Panc1 (cell line): ENCODE measurements around the gene TPRX2.

ENCODE experiments used
- TF ChIP-seq, protein P1 (sequence below): fragments of 450-650 bp; IDR thresholded peaks from 2 replicates; pipeline ENCODE4 v1.5.1; 2017; ENCODE audit warnings: mild to moderate bottlenecking
- TF ChIP-seq, protein P2 (sequence below), 2 experiments: IDR thresholded peaks; 2 replicates each; pipeline ENCODE4 v1.6.1; 2011 to 2012; ENCODE audit warnings: low read depth in 2 of 2, control low read depth in 1 of 2, low read length in 1 of 2, mild to moderate bottlenecking in 1 of 2, moderate library complexity in 1 of 2; ENCODE audit not compliant: insufficient read depth in 1 of 2

DNA sequence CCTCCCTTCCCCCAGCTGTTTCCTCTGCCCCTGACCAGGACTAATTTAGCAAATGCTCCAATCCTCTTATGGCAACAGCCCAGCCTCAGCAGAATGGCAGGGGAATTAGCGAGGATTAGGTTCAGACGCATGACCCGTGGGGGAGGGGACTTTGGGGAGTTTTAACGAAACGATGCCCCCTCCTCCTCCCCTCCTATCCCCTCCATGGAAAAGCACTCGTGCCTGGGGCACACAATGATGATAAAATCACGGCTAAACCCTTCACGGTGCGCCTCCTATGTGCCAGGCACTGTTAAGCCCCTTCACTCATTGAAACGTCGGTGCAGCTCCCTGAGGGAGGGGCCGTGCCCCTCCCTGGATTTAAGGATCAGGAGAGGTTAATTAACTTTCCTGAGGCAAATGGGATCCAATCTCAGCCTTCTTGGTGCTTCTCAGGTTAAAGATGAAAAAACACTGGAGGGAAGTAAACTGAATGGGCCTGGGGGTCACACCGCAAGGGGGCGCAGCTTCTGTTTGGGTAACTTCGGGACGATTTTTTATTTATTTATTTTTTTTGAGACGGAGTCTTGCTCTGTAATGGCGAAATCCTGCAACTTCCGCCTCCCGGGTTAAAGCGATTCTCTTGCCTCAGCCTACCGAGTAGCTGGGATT, 10.1 kb upstream of the TPRX2 start:
- TF ChIP-seq, protein P1, sequence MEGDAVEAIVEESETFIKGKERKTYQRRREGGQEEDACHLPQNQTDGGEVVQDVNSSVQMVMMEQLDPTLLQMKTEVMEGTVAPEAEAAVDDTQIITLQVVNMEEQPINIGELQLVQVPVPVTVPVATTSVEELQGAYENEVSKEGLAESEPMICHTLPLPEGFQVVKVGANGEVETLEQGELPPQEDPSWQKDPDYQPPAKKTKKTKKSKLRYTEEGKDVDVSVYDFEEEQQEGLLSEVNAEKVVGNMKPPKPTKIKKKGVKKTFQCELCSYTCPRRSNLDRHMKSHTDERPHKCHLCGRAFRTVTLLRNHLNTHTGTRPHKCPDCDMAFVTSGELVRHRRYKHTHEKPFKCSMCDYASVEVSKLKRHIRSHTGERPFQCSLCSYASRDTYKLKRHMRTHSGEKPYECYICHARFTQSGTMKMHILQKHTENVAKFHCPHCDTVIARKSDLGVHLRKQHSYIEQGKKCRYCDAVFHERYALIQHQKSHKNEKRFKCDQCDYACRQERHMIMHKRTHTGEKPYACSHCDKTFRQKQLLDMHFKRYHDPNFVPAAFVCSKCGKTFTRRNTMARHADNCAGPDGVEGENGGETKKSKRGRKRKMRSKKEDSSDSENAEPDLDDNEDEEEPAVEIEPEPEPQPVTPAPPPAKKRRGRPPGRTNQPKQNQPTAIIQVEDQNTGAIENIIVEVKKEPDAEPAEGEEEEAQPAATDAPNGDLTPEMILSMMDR: peak; percentile 84
- TF ChIP-seq, protein P2, sequence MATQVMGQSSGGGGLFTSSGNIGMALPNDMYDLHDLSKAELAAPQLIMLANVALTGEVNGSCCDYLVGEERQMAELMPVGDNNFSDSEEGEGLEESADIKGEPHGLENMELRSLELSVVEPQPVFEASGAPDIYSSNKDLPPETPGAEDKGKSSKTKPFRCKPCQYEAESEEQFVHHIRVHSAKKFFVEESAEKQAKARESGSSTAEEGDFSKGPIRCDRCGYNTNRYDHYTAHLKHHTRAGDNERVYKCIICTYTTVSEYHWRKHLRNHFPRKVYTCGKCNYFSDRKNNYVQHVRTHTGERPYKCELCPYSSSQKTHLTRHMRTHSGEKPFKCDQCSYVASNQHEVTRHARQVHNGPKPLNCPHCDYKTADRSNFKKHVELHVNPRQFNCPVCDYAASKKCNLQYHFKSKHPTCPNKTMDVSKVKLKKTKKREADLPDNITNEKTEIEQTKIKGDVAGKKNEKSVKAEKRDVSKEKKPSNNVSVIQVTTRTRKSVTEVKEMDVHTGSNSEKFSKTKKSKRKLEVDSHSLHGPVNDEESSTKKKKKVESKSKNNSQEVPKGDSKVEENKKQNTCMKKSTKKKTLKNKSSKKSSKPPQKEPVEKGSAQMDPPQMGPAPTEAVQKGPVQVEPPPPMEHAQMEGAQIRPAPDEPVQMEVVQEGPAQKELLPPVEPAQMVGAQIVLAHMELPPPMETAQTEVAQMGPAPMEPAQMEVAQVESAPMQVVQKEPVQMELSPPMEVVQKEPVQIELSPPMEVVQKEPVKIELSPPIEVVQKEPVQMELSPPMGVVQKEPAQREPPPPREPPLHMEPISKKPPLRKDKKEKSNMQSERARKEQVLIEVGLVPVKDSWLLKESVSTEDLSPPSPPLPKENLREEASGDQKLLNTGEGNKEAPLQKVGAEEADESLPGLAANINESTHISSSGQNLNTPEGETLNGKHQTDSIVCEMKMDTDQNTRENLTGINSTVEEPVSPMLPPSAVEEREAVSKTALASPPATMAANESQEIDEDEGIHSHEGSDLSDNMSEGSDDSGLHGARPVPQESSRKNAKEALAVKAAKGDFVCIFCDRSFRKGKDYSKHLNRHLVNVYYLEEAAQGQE (IDR thresholded peaks at IDR 0.05; ENCODE audit: insufficient read depth in 1 of 2, low read depth in 2 of 2, low read length in 1 of 2): no peak
